Osteocyte (in vitro differentiated cells): ENCODE measurements around the gene TMEM117. TPM values are rescaled to one million over a fixed set of nuclear protein-coding genes. Genes with fewer than 3 reads are reported as not detected.
"Not testable (repeated sequence)": the region's sequence is repeated elsewhere in the genome, so short reads cannot be mapped to it uniquely, and the experiment has no call there.

Experiments
- DNase-seq: peaks from one replicate; pipeline ENCODE4 v3.0.0; 2021; ENCODE audit warnings: mixed read lengths; ENCODE audit not compliant: unreplicated experiment; ENCODE audit errors: extremely low spot score
- H3K27ac Mint-ChIP-seq: one replicate; pipeline ENCODE4 v1.8.0; 2021; ENCODE audit warnings: mild to moderate bottlenecking, mixed read lengths; ENCODE audit not compliant: unreplicated experiment
- H3K27me3 Mint-ChIP-seq: one replicate; pipeline ENCODE4 v1.8.0; 2021; ENCODE audit warnings: mixed read lengths; ENCODE audit not compliant: unreplicated experiment
- H3K36me3 Mint-ChIP-seq: one replicate; pipeline ENCODE4 v1.8.0; 2021; ENCODE audit warnings: mixed read lengths; ENCODE audit not compliant: unreplicated experiment
- H3K4me1 Mint-ChIP-seq: one replicate; pipeline ENCODE4 v1.8.0; 2021; ENCODE audit warnings: mixed read lengths; ENCODE audit not compliant: unreplicated experiment
- H3K4me3 Mint-ChIP-seq: one replicate; pipeline ENCODE4 v1.8.0; 2021; ENCODE audit warnings: mild to moderate bottlenecking, moderate library complexity, mixed read lengths; ENCODE audit not compliant: unreplicated experiment
- H3K9me3 Mint-ChIP-seq: one replicate; pipeline ENCODE4 v1.8.0; 2021; ENCODE audit warnings: mixed read lengths; ENCODE audit not compliant: unreplicated experiment
- total RNA-seq: library from RNA; stranded (reverse); gene quantifications from 2 replicates; pipeline ENCODE4 v1.2.1, GENCODE V29; 2021
- TF ChIP-seq, protein P1 (sequence below): fragments of 200-600 bp; sonication (generic); IDR thresholded peaks from 2 replicates; pipeline ENCODE4 v1.5.0; 2021; ENCODE audit warnings: antibody characterized with exemption, mild to moderate bottlenecking, moderate library complexity

The TMEM117 gene
- total RNA-seq, 1 donor from 2014 or later: 14.2 TPM

DNA sequence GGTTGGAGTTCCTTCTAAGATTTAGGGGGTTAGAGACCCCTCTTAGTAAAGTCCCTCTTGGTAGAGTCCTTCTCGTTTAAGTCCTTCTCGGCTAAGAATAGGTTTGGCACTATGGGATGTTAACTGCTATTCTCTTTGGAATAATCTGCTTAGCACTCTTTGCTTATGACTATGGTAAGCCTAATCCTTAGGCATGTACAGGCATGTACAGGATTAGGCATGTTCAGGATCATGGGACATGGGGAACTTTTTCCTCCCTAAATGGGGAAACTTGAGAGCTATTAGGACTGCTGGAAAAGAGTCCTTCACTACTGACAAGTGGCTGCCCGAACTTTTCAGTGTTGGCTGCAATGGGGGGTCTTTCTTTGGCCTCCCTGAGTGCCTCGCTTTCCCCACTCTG, 193.3 kb downstream of the TMEM117 start:
- Mint-ChIP-seq H3K27ac (no peak overlapping the region), H3K36me3 (no peaks in the 10 kb centered on the region), H3K4me1 (no peaks in the 10 kb centered on the region), H3K9me3 (no peaks in the 10 kb centered on the region), H3K4me3 (no peak overlapping the region), H3K27me3 (no peaks in the 10 kb centered on the region)
- no peak for DNase-seq
- TF ChIP-seq, protein P1, sequence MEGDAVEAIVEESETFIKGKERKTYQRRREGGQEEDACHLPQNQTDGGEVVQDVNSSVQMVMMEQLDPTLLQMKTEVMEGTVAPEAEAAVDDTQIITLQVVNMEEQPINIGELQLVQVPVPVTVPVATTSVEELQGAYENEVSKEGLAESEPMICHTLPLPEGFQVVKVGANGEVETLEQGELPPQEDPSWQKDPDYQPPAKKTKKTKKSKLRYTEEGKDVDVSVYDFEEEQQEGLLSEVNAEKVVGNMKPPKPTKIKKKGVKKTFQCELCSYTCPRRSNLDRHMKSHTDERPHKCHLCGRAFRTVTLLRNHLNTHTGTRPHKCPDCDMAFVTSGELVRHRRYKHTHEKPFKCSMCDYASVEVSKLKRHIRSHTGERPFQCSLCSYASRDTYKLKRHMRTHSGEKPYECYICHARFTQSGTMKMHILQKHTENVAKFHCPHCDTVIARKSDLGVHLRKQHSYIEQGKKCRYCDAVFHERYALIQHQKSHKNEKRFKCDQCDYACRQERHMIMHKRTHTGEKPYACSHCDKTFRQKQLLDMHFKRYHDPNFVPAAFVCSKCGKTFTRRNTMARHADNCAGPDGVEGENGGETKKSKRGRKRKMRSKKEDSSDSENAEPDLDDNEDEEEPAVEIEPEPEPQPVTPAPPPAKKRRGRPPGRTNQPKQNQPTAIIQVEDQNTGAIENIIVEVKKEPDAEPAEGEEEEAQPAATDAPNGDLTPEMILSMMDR: no peak

GRCh38 chr12:44031472-44032185, 195.7 kb downstream of the TMEM117 start:
- no peak for DNase-seq
- no peaks in the 10 kb centered on the region for H3K9me3 Mint-ChIP-seq

GRCh38 chr12:44034906-44035305, 199.0 kb downstream of the TMEM117 start:
- no peak overlapping the region for H3K27ac Mint-ChIP-seq
- H3K9me3 Mint-ChIP-seq: no peaks in the 10 kb centered on the region
- no peaks in the 10 kb centered on the region for H3K4me1 Mint-ChIP-seq
- DNase-seq: no peak
- TF ChIP-seq, protein P1: no peak
- no peak overlapping the region for H3K4me3 Mint-ChIP-seq
- H3K36me3 Mint-ChIP-seq: no peaks in the 10 kb centered on the region
- H3K27me3 Mint-ChIP-seq: no peaks in the 10 kb centered on the region

More at GRCh38 chr12:44031472-44032185, 195.7 kb downstream of the TMEM117 start:
- Mint-ChIP-seq H3K27me3 (no peaks in the 10 kb centered on the region), H3K4me3 (no peak overlapping the region), H3K27ac (no peak overlapping the region), H3K36me3 (no peaks in the 10 kb centered on the region), H3K4me1 (no peaks in the 10 kb centered on the region)
- TF ChIP-seq, protein P1: no peak

DNA sequence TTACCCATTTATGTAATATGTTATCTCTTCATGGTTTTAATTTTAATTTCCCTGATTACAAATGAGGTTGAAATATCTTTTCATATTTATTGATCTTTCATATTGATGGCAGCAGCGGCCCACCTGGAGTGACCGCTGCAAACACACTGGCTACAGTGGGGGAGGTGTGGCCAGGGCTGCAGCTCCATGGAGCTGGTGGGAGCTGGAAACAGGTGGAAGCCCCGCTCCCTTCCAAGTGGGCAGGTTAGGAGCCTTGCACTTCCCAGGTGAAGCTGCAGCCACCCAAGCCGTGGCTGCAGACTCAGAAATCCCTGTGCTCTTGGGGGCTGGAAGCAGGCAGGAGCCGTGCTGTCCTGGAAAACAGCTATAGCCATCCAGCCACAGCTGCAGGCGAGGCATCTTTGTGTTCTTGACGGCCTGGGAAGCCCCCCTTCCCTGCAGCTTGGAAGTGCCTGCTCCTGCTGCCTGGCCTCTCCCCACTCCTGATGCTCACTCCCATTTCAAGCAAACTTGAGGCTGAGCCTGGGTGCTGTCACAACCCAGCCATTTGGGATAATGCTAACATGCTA, 201.1 kb downstream of the TMEM117 start:
- H3K27me3 Mint-ChIP-seq: no peaks in the 10 kb centered on the region
- no peak overlapping the region for H3K4me3 Mint-ChIP-seq
- TF ChIP-seq, protein P1: no peak
- H3K4me1 Mint-ChIP-seq: no peaks in the 10 kb centered on the region
- no peaks in the 10 kb centered on the region for H3K36me3 Mint-ChIP-seq
- no peak for DNase-seq
- no peak overlapping the region for H3K27ac Mint-ChIP-seq
- H3K9me3 Mint-ChIP-seq: no peaks in the 10 kb centered on the region

DNA sequence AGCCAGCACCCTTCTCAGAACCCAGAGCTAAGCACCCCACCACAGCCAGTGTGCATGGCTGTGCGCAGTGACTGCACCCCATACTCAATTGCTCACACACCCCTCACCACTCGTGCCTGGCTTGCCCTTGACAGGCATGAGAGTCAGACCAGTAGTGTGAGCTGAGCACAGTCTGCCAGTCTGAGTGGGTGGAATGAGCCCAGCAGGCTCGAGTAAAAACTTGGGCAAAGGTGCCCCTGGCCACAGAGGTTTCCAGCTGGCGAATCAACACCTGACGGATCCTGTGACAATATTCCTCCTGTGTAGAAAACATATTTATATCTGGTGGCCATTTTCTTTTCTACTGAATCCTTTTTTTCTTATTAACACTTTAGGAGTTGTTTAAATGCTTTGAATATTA, 202.5 kb downstream of the TMEM117 start:
- H3K36me3 Mint-ChIP-seq: no peaks in the 10 kb centered on the region
- no peaks in the 10 kb centered on the region for H3K4me1 Mint-ChIP-seq
- no peak for DNase-seq
- no peaks in the 10 kb centered on the region for H3K27me3 Mint-ChIP-seq
- no peaks in the 10 kb centered on the region for H3K9me3 Mint-ChIP-seq
- H3K27ac Mint-ChIP-seq: no peak overlapping the region
- TF ChIP-seq, protein P1: no peak
- H3K4me3 Mint-ChIP-seq: no peak overlapping the region

GRCh38 chr12:44044491-44044890, 208.6 kb downstream of the TMEM117 start:
- H3K27me3 Mint-ChIP-seq, H3K4me1 Mint-ChIP-seq, H3K9me3 Mint-ChIP-seq, H3K36me3 Mint-ChIP-seq, DNase-seq, H3K27ac Mint-ChIP-seq, H3K4me3 Mint-ChIP-seq: not testable (repeated sequence)
